CD4-positive, alpha-beta T cell treated with Interleukin-12 subunit alpha and Interleukin-12 subunit beta, for 1 hour (primary cell): ENCODE measurements around the gene TNNT2.

Experiments
- DNase-seq: peaks from one replicate; pipeline ENCODE4 v3.0.0-alpha.2; 2020

TNNT2 gene

GRCh38 chr1:201377611-201378092 lies at the start of gene TNNT2:
TSS of gene TNNT2 (minus strand) at chr1:201377680. CDS start at chr1:201373254, 4,426 bp downstream.
- DNase-seq: no peak

- DNase-seq: no peak
Observed at GRCh38 chr1:201426479-201427310, 49.2 kb upstream of the TNNT2 start.

GRCh38 chr1:201424146-201424545 lies 46.7 kb upstream of the TNNT2 start:
- DNase-seq: no peak

GRCh38 chr1:201423655-201424054 lies 46.2 kb upstream of the TNNT2 start:
- no peak for DNase-seq

- no peak for DNase-seq
Observed at GRCh38 chr1:201422436-201423030, 45.1 kb upstream of the TNNT2 start.

- DNase-seq: no peak
Observed at GRCh38 chr1:201422026-201422425, 44.5 kb upstream of the TNNT2 start.

GRCh38 chr1:201421041-201421440 lies 43.6 kb upstream of the TNNT2 start:
- DNase-seq: no peak

GRCh38 chr1:201420608-201421002 lies 43.1 kb upstream of the TNNT2 start:
- DNase-seq: no peak

- DNase-seq: no peak
Observed at GRCh38 chr1:201419746-201420607, 42.5 kb upstream of the TNNT2 start.

- DNase-seq: no peak
Observed at GRCh38 chr1:201419256-201419655, 41.8 kb upstream of the TNNT2 start.

GRCh38 chr1:201418461-201418860 lies 41.0 kb upstream of the TNNT2 start:
- DNase-seq: no peak

GRCh38 chr1:201414051-201414738 lies 36.7 kb upstream of the TNNT2 start:
- DNase-seq: no peak

GRCh38 chr1:201411292-201411691 lies 33.8 kb upstream of the TNNT2 start:
- DNase-seq: no peak

GRCh38 chr1:201409440-201409839 lies 32.0 kb upstream of the TNNT2 start:
- DNase-seq: no peak

- DNase-seq: no peak
Observed at GRCh38 chr1:201408834-201409200, 31.3 kb upstream of the TNNT2 start.

- peak; percentile 55 for DNase-seq
Observed at GRCh38 chr1:201408176-201408833, 30.8 kb upstream of the TNNT2 start.

- no peak for DNase-seq
Observed at GRCh38 chr1:201406831-201407406, 29.4 kb upstream of the TNNT2 start.

GRCh38 chr1:201405484-201405831 lies 28.0 kb upstream of the TNNT2 start:
- DNase-seq: no peak

- DNase-seq: no peak
Observed at GRCh38 chr1:201404722-201405483, 27.4 kb upstream of the TNNT2 start.

GRCh38 chr1:201404055-201404454 lies 26.6 kb upstream of the TNNT2 start:
- DNase-seq: no peak

- no peak for DNase-seq
Observed at GRCh38 chr1:201403359-201403758, 25.9 kb upstream of the TNNT2 start.
